ENCODE measurements around the gene CHST5. TPM values are rescaled to one million over a fixed set of nuclear protein-coding genes. Genes with fewer than 3 reads are reported as not detected.

The CHST5 gene
- total RNA-seq, 1 donor from 2014 or later: 0.07 TPM

GRCh38 chr16:75576384-75576811 lies 40.5 kb upstream of the CHST5 start:
- H3K4me3 Mint-ChIP-seq (ENCODE audit: unreplicated experiment): no peak overlapping the region
- H3K36me3 Mint-ChIP-seq (ENCODE audit: low read depth): peaks cover 22% of the 10 kb centered on the region
- H3K27me3 Mint-ChIP-seq (ENCODE audit: low read depth): no peaks in the 10 kb centered on the region
- DNase-seq (ENCODE audit: low spot score): no peak
- H3K9me3 Mint-ChIP-seq (ENCODE audit: low read depth): no peaks in the 10 kb centered on the region
- no peak overlapping the region for H3K27ac Mint-ChIP-seq (ENCODE audit: unreplicated experiment)
- no peaks in the 10 kb centered on the region for H3K4me1 Mint-ChIP-seq (ENCODE audit: low read depth)
- TF ChIP-seq, protein P1, sequence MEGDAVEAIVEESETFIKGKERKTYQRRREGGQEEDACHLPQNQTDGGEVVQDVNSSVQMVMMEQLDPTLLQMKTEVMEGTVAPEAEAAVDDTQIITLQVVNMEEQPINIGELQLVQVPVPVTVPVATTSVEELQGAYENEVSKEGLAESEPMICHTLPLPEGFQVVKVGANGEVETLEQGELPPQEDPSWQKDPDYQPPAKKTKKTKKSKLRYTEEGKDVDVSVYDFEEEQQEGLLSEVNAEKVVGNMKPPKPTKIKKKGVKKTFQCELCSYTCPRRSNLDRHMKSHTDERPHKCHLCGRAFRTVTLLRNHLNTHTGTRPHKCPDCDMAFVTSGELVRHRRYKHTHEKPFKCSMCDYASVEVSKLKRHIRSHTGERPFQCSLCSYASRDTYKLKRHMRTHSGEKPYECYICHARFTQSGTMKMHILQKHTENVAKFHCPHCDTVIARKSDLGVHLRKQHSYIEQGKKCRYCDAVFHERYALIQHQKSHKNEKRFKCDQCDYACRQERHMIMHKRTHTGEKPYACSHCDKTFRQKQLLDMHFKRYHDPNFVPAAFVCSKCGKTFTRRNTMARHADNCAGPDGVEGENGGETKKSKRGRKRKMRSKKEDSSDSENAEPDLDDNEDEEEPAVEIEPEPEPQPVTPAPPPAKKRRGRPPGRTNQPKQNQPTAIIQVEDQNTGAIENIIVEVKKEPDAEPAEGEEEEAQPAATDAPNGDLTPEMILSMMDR (IDR thresholded peaks at IDR 0.05): no peak

GRCh38 chr16:75575958-75576357 lies 40.0 kb upstream of the CHST5 start:
- Mint-ChIP-seq H3K4me1 (ENCODE audit: low read depth) (no peaks in the 10 kb centered on the region), H3K9me3 (ENCODE audit: low read depth) (no peaks in the 10 kb centered on the region), H3K27ac (ENCODE audit: unreplicated experiment) (no peak overlapping the region), H3K4me3 (ENCODE audit: unreplicated experiment) (no peak overlapping the region), H3K27me3 (ENCODE audit: low read depth) (no peaks in the 10 kb centered on the region), H3K36me3 (ENCODE audit: low read depth) (peaks cover 24% of the 10 kb centered on the region)
- DNase-seq (ENCODE audit: low spot score): no peak
- TF ChIP-seq, protein P1 (IDR thresholded peaks at IDR 0.05): no peak

- TF ChIP-seq, protein P1 (IDR thresholded peaks at IDR 0.05): no peak
- peaks cover 22% of the 10 kb centered on the region for H3K36me3 Mint-ChIP-seq (ENCODE audit: low read depth)
- H3K27me3 Mint-ChIP-seq (ENCODE audit: low read depth): no peaks in the 10 kb centered on the region
- no peaks in the 10 kb centered on the region for H3K9me3 Mint-ChIP-seq (ENCODE audit: low read depth)
- H3K4me1 Mint-ChIP-seq (ENCODE audit: low read depth): no peaks in the 10 kb centered on the region
- H3K4me3 Mint-ChIP-seq (ENCODE audit: unreplicated experiment): no peak overlapping the region
- no peak overlapping the region for H3K27ac Mint-ChIP-seq (ENCODE audit: unreplicated experiment)
- no peak for DNase-seq (ENCODE audit: low spot score)
Observed at GRCh38 chr16:75573955-75574354, 38.0 kb upstream of the CHST5 start.

GRCh38 chr16:75572864-75573542 lies 37.1 kb upstream of the CHST5 start:
- Mint-ChIP-seq H3K27ac (ENCODE audit: unreplicated experiment) (no peak overlapping the region), H3K36me3 (ENCODE audit: low read depth) (peaks cover 17% of the 10 kb centered on the region), H3K27me3 (ENCODE audit: low read depth) (no peaks in the 10 kb centered on the region), H3K9me3 (ENCODE audit: low read depth) (no peaks in the 10 kb centered on the region), H3K4me3 (ENCODE audit: unreplicated experiment) (no peak overlapping the region), H3K4me1 (ENCODE audit: low read depth) (no peaks in the 10 kb centered on the region)
- no peak for DNase-seq (ENCODE audit: low spot score)
- TF ChIP-seq, protein P1 (IDR thresholded peaks at IDR 0.05): no peak

DNA sequence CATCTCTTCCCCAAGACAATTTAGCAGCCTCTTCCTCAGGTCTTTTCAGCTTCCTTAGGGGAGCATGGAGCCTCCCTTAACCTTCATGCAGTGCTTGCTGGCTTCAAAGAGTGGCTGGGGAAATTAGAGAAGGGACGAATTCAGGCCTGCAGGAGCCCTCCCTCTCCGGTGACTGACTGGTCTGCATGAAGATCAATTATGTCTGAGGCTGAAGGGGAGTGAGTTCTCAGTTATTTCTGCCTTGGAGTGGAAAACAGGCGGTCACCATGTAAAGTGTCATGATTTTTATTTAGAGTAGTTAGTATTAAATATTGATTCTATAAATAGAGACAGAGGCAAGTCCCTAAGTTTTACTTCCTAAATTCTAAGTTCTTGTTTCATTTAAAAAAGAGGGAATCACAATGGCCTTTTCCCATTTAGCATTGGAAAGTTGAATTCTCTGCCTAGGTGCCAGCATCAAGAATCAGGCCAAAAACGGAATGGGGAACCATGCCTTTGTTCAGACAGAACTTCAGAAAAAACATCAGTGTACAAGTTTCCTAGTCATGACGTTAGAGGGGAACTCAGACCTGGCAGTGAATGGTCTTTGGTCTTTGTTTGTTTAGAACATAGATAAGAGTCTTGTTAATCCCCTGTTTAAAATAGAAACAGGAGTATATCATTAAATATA lies 34.6 kb upstream of the CHST5 start:
- Mint-ChIP-seq H3K27ac (ENCODE audit: unreplicated experiment) (no peak overlapping the region), H3K27me3 (ENCODE audit: low read depth) (no peaks in the 10 kb centered on the region)

More for the DNA sequence above, 34.6 kb upstream of the CHST5 start:
- TF ChIP-seq, protein P1 (IDR thresholded peaks at IDR 0.05): no peak
- Mint-ChIP-seq H3K4me1 (ENCODE audit: low read depth) (peaks cover 14% of the 10 kb centered on the region), H3K36me3 (ENCODE audit: low read depth) (peaks cover 12% of the 10 kb centered on the region), H3K9me3 (ENCODE audit: low read depth) (no peaks in the 10 kb centered on the region), H3K4me3 (ENCODE audit: unreplicated experiment) (no peak overlapping the region)
- DNase-seq (ENCODE audit: low spot score): no peak
